ENCODE measurements around the gene HGS. TPM values are rescaled to one million over a fixed set of nuclear protein-coding genes. Genes with fewer than 3 reads are reported as not detected.

HGS gene
- total RNA-seq, 2 donors from 2014 or later, result 140 to 220 TPM

- H3K27ac Mint-ChIP-seq, result no peak overlapping the region
- H3K36me3 Mint-ChIP-seq, result peaks cover 4% of the 10 kb centered on the region
- DNase-seq (ENCODE audit: low spot score), result no peak
- ATAC-seq, result no peak
- no peaks in the 10 kb centered on the region for H3K27me3 Mint-ChIP-seq
- peaks cover 8 to 15% of the 10 kb centered on the region in 2 donors for H3K4me1 Mint-ChIP-seq (ENCODE audit: low read depth in 2 of 2)
- H3K4me3 Mint-ChIP-seq, result no peak overlapping the region
- H3K9me3 Mint-ChIP-seq, result no peaks in the 10 kb centered on the region
Observed at GRCh38 chr17:81697261-81698044, 13.6 kb downstream of the HGS start.

DNA sequence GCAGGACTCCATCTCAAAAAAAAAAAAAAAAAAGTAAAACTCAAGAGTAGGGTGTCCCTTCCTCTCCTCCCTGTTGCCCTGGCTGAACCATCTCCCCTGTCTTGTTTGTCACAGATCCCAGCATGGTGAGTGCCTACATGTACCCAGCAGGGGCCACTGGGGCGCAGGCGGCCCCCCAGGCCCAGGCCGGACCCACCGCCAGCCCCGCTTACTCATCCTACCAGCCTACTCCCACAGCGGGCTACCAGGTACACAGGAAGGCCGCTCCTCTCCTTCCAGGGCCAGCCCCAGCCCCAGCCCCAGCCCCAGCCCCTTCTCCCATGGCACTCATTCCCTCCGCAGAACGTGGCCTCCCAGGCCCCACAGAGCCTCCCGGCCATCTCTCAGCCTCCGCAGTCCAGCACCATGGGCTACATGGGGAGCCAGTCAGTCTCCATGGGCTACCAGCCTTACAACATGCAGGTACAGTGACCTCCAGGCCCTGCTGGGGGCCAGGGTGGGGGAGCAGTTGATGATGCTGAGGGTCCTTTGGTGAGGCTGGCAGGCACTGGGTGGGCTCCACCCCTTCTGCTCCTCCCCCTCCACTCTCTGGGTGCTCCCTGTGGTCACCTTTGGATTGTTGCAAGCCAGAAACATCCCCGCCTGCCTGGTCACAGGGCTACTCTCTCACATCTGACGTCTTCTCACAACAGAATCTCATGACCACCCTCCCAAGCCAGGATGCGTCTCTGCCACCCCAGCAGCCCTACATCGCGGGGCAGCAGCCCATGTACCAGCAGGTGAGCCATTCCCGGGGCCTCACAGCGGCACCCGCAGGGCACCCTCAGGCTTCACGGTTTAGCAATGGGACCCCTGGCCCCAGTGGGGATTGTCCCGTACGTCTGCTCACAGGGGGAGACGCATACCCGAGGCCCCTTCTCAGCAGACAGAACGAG lies 16.8 kb downstream of the HGS start:
- DNase-seq (ENCODE audit: low spot score), result no peak
- Mint-ChIP-seq H3K4me1 (ENCODE audit: low read depth in 2 of 2) (peaks cover 15 to 22% of the 10 kb centered on the region in 2 donors), H3K27ac (peak overlapping the region; percentile 56 to 95), H3K4me3 (peak overlapping the region; percentile 36), H3K9me3 (no peaks in the 10 kb centered on the region), H3K27me3 (no peaks in the 10 kb centered on the region), H3K36me3 (peaks cover 7% of the 10 kb centered on the region)
- no peak for ATAC-seq

DNA sequence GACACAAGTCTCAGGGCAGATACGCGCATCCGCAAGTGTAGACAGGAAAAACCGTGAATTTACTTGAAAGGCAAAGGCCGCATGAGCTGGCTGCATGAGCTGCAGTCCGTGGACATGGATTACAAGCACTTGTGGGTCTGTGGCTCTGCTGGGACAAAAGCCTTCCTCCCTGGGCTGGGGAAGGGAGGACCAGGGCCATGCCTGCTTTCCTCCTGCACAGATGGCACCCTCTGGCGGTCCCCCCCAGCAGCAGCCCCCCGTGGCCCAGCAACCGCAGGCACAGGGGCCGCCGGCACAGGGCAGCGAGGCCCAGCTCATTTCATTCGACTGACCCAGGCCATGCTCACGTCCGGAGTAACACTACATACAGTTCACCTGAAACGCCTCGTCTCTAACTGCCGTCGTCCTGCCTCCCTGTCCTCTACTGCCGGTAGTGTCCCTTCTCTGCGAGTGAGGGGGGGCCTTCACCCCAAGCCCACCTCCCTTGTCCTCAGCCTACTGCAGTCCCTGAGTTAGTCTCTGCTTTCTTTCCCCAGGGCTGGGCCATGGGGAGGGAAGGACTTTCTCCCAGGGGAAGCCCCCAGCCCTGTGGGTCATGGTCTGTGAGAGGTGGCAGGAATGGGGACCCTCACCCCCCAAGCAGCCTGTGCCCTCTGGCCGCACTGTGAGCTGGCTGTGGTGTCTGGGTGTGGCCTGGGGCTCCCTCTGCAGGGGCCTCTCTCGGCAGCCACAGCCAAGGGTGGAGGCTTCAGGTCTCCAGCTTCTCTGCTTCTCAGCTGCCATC lies 17.7 kb downstream of the HGS start:
- H3K4me1 Mint-ChIP-seq (ENCODE audit: low read depth in 2 of 2), result peaks cover 15 to 22% of the 10 kb centered on the region in 2 donors
- DNase-seq (ENCODE audit: low spot score) (no peak), ATAC-seq (no peak)
- peaks cover 9% of the 10 kb centered on the region for H3K36me3 Mint-ChIP-seq
- H3K4me3 Mint-ChIP-seq, result peak overlapping the region; percentile 94
- no peaks in the 10 kb centered on the region for H3K9me3 Mint-ChIP-seq
- no peaks in the 10 kb centered on the region for H3K27me3 Mint-ChIP-seq
- peak overlapping the region; percentile 56 to 95 for H3K27ac Mint-ChIP-seq

DNA sequence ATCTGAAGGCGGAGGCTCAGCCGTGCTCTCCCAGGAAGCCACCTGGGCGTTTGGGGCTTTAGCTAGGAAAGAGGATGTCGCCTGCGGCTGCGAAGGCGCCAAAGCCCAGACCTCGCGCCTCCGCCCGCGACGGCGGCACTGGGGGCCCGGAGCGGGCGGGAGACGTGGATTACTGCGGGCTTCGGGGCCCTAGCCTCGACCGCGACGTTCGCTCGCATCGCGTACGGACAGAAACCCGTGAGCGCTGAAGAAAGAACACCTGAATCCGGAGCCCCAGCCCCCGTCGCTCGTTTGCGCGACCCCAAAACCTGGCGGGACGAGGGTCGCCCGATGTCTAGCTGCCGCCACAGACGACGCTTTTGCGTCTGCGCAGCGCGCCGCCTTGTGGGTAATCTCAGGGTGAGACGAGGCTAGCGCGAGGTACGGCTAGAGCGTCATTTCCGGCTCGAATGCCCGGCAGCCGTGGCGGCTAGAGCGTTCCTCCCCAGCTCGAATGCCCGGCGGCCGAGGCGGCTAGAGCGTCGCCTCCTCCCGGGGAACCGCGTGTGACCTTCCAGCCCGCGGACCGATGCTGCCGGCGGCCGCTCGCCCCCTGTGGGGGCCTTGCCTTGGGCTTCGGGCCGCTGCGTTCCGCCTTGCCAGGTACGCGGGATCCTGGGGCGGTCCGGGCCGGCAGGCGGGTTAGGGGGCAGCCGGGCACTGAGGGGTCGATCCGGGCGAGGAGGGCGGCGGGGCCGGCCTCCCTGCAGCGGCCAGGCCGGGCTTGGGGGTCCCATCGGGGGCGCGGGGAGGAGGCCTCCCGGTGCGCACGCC lies 19.3 kb downstream of the HGS start, which contains the start of gene MRPL12:
Gene MRPL12 (plus strand): TSS at position 434 of the 813 bp plus-strand sequence. CDS start 135 bp downstream, at position 569.
- DNase-seq (ENCODE audit: low spot score) (peak; percentile 94), ATAC-seq (peak; percentile 94 to 96)
- H3K9me3 Mint-ChIP-seq, result no peaks in the 10 kb centered on the region
- H3K4me3 Mint-ChIP-seq, result peak within 1 kb of the TSS; percentile 94
- H3K36me3 Mint-ChIP-seq, result peaks cover 4% of the 10 kb centered on the region
- peak within 1 kb of the TSS; percentile 95 to 97 for H3K27ac Mint-ChIP-seq
- H3K4me1 Mint-ChIP-seq (ENCODE audit: low read depth in 2 of 2), result peaks cover 15 to 20% of the 10 kb centered on the region in 2 donors
- H3K27me3 Mint-ChIP-seq, result no peaks in the 10 kb centered on the region

GRCh38 chr17:81703747-81704654 lies 20.2 kb downstream of the HGS start:
- DNase-seq (ENCODE audit: low spot score), result no peak
- ATAC-seq, result no peak
- H3K9me3 Mint-ChIP-seq, result no peaks in the 10 kb centered on the region
- H3K27me3 Mint-ChIP-seq, result no peaks in the 10 kb centered on the region
- peaks cover 15 to 18% of the 10 kb centered on the region in 2 donors for H3K4me1 Mint-ChIP-seq (ENCODE audit: low read depth in 2 of 2)
- H3K36me3 Mint-ChIP-seq, result peaks cover 4% of the 10 kb centered on the region
- H3K27ac Mint-ChIP-seq, result peak overlapping the region in 1 of 2 donors; percentile 61
- peak overlapping the region; percentile 66 for H3K4me3 Mint-ChIP-seq

DNA sequence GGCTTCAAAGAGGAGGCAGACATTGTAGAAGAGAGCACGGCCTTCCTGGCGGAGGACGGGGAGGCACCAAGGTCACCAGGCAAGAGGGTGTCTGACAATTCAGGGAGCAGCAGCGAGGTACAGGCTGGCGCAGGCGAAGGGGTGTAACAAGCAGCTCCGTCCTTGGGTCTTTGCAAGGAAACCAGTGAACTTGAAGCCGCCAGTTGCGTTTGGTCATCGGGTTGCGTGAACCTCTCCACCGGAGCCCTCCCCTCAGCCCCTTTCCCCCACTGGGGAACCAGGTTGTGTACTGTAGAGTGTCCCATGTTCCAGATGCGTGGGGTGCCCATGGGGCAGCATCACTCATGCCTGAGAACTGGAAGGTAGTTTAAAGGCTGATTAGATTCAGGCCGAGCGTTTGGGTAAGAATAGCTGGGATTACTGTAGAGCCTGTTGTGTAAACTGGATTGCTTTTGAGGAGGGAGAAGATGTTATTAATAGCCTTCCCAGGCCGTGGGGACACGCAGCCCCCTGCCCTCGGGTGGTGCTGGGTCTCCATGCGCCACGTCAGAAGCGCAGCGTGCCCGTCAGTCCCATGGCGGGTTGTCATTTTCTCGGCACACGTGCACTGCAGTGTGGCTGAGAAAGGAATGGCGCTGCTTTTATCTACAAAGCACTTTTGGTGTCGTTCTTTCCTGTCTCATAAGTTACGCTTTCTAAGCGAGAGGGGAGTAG lies 21.9 kb downstream of the HGS start:
- ATAC-seq (no peak), DNase-seq (ENCODE audit: low spot score) (no peak)
- H3K4me1 Mint-ChIP-seq (ENCODE audit: low read depth in 2 of 2), result peaks cover 16 to 19% of the 10 kb centered on the region in 2 donors
- peak overlapping the region in 1 of 2 donors; percentile 23 for H3K27ac Mint-ChIP-seq
- H3K27me3 Mint-ChIP-seq, result no peaks in the 10 kb centered on the region
- H3K36me3 Mint-ChIP-seq, result peaks cover 4% of the 10 kb centered on the region
- H3K9me3 Mint-ChIP-seq, result no peaks in the 10 kb centered on the region
- H3K4me3 Mint-ChIP-seq, result no peak overlapping the region

DNA sequence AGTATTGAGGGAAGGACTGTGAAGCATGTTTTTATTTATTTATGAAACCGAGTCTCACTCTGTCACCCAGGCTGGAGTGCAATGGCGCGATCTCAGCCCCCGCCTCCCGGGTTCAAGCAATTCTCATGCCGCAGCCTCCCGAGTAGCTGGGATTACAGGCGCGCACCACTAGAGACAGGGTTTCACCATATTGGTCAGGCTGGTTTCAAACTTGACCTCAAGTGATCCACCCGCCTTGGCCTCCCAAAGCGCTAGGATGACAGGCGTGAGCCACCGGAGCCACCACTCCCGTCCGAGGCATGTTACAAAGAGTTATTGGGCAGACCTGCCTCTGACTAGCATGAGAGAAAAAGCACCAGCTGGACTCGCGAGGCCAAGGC lies 22.4 kb downstream of the HGS start:
- no peak overlapping the region for H3K4me3 Mint-ChIP-seq
- no peaks in the 10 kb centered on the region for H3K9me3 Mint-ChIP-seq
- ATAC-seq, result no peak

GRCh38 chr17:81706757-81707624 lies 23.2 kb downstream of the HGS start:
- peaks cover 11 to 15% of the 10 kb centered on the region in 2 donors for H3K4me1 Mint-ChIP-seq (ENCODE audit: low read depth in 2 of 2)
- H3K27ac Mint-ChIP-seq, result no peak overlapping the region
- no peaks in the 10 kb centered on the region for H3K9me3 Mint-ChIP-seq
- no peak for DNase-seq (ENCODE audit: low spot score)
- ATAC-seq, result no peak
- no peaks in the 10 kb centered on the region for H3K27me3 Mint-ChIP-seq
- no peak overlapping the region for H3K4me3 Mint-ChIP-seq
- peaks cover 4% of the 10 kb centered on the region for H3K36me3 Mint-ChIP-seq

More for the DNA sequence above, 22.4 kb downstream of the HGS start:
- peaks cover 15 to 19% of the 10 kb centered on the region in 2 donors for H3K4me1 Mint-ChIP-seq (ENCODE audit: low read depth in 2 of 2)
- H3K36me3 Mint-ChIP-seq, result peaks cover 4% of the 10 kb centered on the region
- H3K27ac Mint-ChIP-seq, result peak overlapping the region in 1 of 2 donors; percentile 23
- H3K27me3 Mint-ChIP-seq, result no peaks in the 10 kb centered on the region
- DNase-seq (ENCODE audit: low spot score), result no peak

DNA sequence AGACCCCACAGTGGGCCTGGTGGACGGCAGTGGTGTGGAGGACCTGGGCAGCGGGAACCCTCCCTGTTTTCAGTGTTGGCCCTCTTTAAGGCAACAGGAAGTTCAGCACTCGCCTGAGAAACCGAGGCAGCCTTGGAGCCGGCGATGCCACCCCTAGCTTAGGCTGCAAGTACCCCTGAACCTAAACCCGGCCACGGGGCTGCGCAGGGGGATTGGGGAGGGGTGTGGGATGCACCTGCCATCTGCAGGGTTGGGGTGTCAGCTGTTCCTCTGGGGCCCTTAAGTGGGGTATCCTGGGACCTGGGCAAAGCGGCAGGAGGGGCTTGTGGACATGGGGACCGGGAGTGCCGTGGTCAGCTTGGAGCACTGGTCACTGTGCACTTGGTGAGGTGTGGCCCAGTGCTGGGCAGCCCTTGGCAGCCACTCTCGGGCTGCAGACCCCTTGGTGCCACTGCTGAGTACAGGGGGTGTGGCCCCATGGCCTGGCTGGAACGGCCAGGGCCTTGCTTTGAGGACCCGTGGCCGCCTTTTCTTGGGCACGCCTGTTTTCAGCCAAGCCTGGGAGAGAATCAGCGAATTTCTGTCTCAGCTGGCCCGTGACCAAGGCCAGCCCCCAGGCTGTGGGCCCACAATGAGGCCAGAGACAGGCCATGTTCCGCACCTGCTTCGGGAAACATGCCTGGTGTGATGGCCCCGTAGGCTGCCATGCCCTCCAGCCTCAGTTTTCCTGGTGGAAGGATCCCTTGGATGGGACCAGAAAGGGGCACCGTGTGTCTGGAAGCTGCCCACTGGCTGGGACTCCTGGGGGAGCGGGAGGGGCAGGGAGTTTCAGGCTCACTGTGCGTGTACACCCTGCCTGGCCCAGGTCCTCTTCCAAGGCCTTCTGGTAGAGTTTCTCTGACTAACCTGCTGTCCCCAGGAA lies 24.2 kb downstream of the HGS start:
- H3K4me3 Mint-ChIP-seq, result no peak overlapping the region
- H3K4me1 Mint-ChIP-seq (ENCODE audit: low read depth in 2 of 2), result peaks cover 15 to 16% of the 10 kb centered on the region in 2 donors
- H3K36me3 Mint-ChIP-seq, result peaks cover 4% of the 10 kb centered on the region
- no peaks in the 10 kb centered on the region for H3K9me3 Mint-ChIP-seq
- no peaks in the 10 kb centered on the region for H3K27me3 Mint-ChIP-seq
- H3K27ac Mint-ChIP-seq, result no peak overlapping the region
- no peak for ATAC-seq
- no peak for DNase-seq (ENCODE audit: low spot score)

DNA sequence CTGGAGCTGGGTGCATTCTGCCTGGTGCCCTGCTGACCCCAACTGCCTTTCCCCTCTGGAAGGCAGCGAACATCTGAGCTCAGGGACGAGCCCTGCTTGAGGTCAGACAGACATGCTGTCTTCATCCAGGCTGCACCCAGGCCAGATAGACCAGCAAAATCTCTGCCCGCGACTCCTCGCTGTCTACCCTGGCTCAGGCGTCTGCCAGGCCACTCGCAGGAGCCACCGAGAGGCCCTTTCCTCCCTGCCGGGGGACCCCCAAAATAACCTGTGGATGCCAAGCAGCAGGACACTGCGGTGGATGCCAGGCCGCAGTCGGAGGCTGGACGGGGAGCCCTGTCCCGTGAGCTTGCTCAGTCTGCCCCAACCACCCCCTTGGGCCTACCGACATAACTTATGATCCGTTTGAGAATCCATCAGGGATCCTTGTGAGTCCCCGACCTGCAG lies 25.0 kb downstream of the HGS start:
- no peak overlapping the region for H3K4me3 Mint-ChIP-seq
- no peaks in the 10 kb centered on the region for H3K9me3 Mint-ChIP-seq
- DNase-seq (ENCODE audit: low spot score) (no peak), ATAC-seq (no peak)
- H3K27ac Mint-ChIP-seq, result no peak overlapping the region
- H3K27me3 Mint-ChIP-seq, result no peaks in the 10 kb centered on the region
- peaks cover 4% of the 10 kb centered on the region for H3K36me3 Mint-ChIP-seq
- peaks cover 15 to 16% of the 10 kb centered on the region in 2 donors for H3K4me1 Mint-ChIP-seq (ENCODE audit: low read depth in 2 of 2)
